WTC11 (cell line): ENCODE data around the gene PNO1. TPM values are rescaled to one million over a fixed set of nuclear protein-coding genes. Genes with fewer than 3 reads are reported as not detected.

ENCODE experiments used
- ATAC-seq: fragments of 200-7000 bp; cut with Tn5 transposase; 2 replicates; pipeline ENCODE4 v1.10.0; 2021; ENCODE audit warnings: mild to moderate bottlenecking, moderate library complexity
- CTCF ChIA-PET: fragments of 300-600 bp; sonication (Branson Sonifier 250); formaldehyde crosslinking; loops from one replicate; lab custom pipeline; 2021; ENCODE audit warnings: antibody characterized with exemption; lab: Charles Lee
- POLR2A ChIA-PET: fragments of 350-600 bp; sonication (Branson Sonifier 250); formaldehyde crosslinking; loops from one replicate; lab custom pipeline; 2021; ENCODE audit warnings: antibody characterized with exemption; lab: Charles Lee
- DNase-seq: peaks from one replicate; pipeline ENCODE4 v3.0.0; 2021; ENCODE audit warnings: low spot score
- H3K27ac Mint-ChIP-seq: 2 replicates; pipeline ENCODE4 v1.8.0; 2021; ENCODE audit warnings: mixed read lengths
- H3K27me3 Mint-ChIP-seq: 2 replicates; pipeline ENCODE4 v1.8.0; 2021; ENCODE audit warnings: low read depth, mild to moderate bottlenecking, moderate library complexity, mixed read lengths
- H3K36me3 Mint-ChIP-seq: 2 replicates; pipeline ENCODE4 v1.8.0; 2021; ENCODE audit warnings: mixed read lengths
- H3K4me1 Mint-ChIP-seq: 2 replicates; pipeline ENCODE4 v1.8.0; 2022; ENCODE audit warnings: mixed read lengths
- H3K4me3 Mint-ChIP-seq: 2 replicates; pipeline ENCODE4 v1.8.0; 2021; ENCODE audit warnings: mild to moderate bottlenecking, moderate library complexity, mixed read lengths
- H3K9me3 Mint-ChIP-seq: 2 replicates; pipeline ENCODE4 v1.8.0; 2021; ENCODE audit warnings: mixed read lengths
- ATF2 ChIP-seq: sonication (generic); formaldehyde crosslinking; IDR thresholded peaks from 2 replicates; pipeline ENCODE4 v1.8.1; 2022; ENCODE audit warnings: low read depth, missing genetic modification reagents, borderline replicate concordance
- E2F4 ChIP-seq: sonication (generic); formaldehyde crosslinking; IDR thresholded peaks from 2 replicates; pipeline ENCODE4 v1.8.1; 2022; ENCODE audit warnings: low read depth, mild to moderate bottlenecking, moderate library complexity, missing genetic modification reagents, borderline replicate concordance
- ELF4 ChIP-seq: sonication (generic); formaldehyde crosslinking; IDR thresholded peaks from 2 replicates; pipeline ENCODE4 v1.8.1; 2022; ENCODE audit warnings: low read depth, mild to moderate bottlenecking, moderate library complexity, missing genetic modification reagents
- FOXJ3 ChIP-seq: sonication (generic); formaldehyde crosslinking; IDR thresholded peaks from 2 replicates; pipeline ENCODE4 v1.9.0; 2021; ENCODE audit warnings: missing genetic modification reagents, mild to moderate bottlenecking, borderline replicate concordance
- KAT7 ChIP-seq: sonication (generic); formaldehyde crosslinking; IDR thresholded peaks from 2 replicates; pipeline ENCODE4 v1.8.1; 2023; ENCODE audit warnings: missing genetic modification reagents, mild to moderate bottlenecking, borderline replicate concordance
- NFATC4 ChIP-seq: fragments of 250-450 bp; sonication (Bioruptor Pico); IDR thresholded peaks from 2 replicates; pipeline ENCODE4 v1.9.0; 2021; ENCODE audit warnings: mild to moderate bottlenecking
- NR1H2 ChIP-seq: sonication (generic); formaldehyde crosslinking; IDR thresholded peaks from 2 replicates; pipeline ENCODE4 v1.9.0; 2021; ENCODE audit warnings: mild to moderate bottlenecking, moderate library complexity, missing genetic modification reagents
- OVOL2 ChIP-seq: fragments of 250-450 bp; sonication (Bioruptor Pico); IDR thresholded peaks from 2 replicates; pipeline ENCODE4 v1.9.0; 2021; ENCODE audit warnings: mild to moderate bottlenecking, borderline replicate concordance
- RORB ChIP-seq: fragments of 250-450 bp; sonication (Bioruptor Pico); IDR thresholded peaks from 2 replicates; pipeline ENCODE4 v1.9.0; 2021; ENCODE audit warnings: mild to moderate bottlenecking
- SMAD3 ChIP-seq: sonication (generic); formaldehyde crosslinking; IDR thresholded peaks from 2 replicates; pipeline ENCODE4 v1.8.0; 2022; ENCODE audit warnings: missing genetic modification reagents, mild to moderate bottlenecking, borderline replicate concordance
- SP1 ChIP-seq: sonication (generic); formaldehyde crosslinking; conservative IDR thresholded peaks from 2 replicates; pipeline ENCODE4 v1.8.1; 2022; ENCODE audit warnings: missing genetic modification reagents
- STAT6 ChIP-seq: sonication (generic); formaldehyde crosslinking; conservative IDR thresholded peaks from 2 replicates; pipeline ENCODE4 v1.8.1; 2023; ENCODE audit warnings: mild to moderate bottlenecking, low read depth, missing genetic modification reagents, moderate library complexity
- TCF7 ChIP-seq: sonication (generic); formaldehyde crosslinking; IDR thresholded peaks from 2 replicates; pipeline ENCODE4 v1.8.0; 2022; ENCODE audit warnings: mild to moderate bottlenecking, low read depth, missing genetic modification reagents, moderate library complexity
- TEAD1 ChIP-seq: sonication (generic); formaldehyde crosslinking; IDR thresholded peaks from 2 replicates; pipeline ENCODE4 v1.8.0; 2022; ENCODE audit warnings: mild to moderate bottlenecking, missing genetic modification reagents
- USF1 ChIP-seq: sonication (generic); formaldehyde crosslinking; IDR thresholded peaks from 2 replicates; pipeline ENCODE4 v1.8.0; 2022; ENCODE audit warnings: mild to moderate bottlenecking, missing genetic modification reagents
- ZBTB21 ChIP-seq: sonication (generic); formaldehyde crosslinking; IDR thresholded peaks from 2 replicates; pipeline ENCODE4 v1.8.1; 2023; ENCODE audit warnings: mild to moderate bottlenecking, missing genetic modification reagents, borderline replicate concordance
- ZNF232 ChIP-seq: sonication (generic); formaldehyde crosslinking; IDR thresholded peaks from 2 replicates; pipeline ENCODE4 v1.8.0; 2022; ENCODE audit warnings: mild to moderate bottlenecking, missing genetic modification reagents
- ZNF416 ChIP-seq: fragments of 250-450 bp; sonication (Bioruptor Pico); IDR thresholded peaks from 2 replicates; pipeline ENCODE4 v1.9.0; 2021; ENCODE audit warnings: mild to moderate bottlenecking, inconsistent platforms
- total RNA-seq: library from RNA; stranded (reverse); gene quantifications from 3 replicates; pipeline ENCODE4 v1.2.3, GENCODE V29; 2021

Gene PNO1
- total RNA-seq, 1 experiment from 2014 or later, result 24.0 TPM

GRCh38 chr2:68178432-68178831 lies 20.7 kb downstream of the PNO1 start (continued):
- TF ChIP-seq E2F4 (CRISPR knock-in tag) (no peak), ELF4 (CRISPR knock-in tag) (no peak), USF1 (no peak), KAT7 (no peak), FOXJ3 (CRISPR knock-in tag) (no peak)

- Mint-ChIP-seq H3K36me3 (peaks cover 29% of the 10 kb centered on the region), H3K27me3 (no peaks in the 10 kb centered on the region), H3K27ac (peak overlapping the region; percentile 19), H3K9me3 (no peaks in the 10 kb centered on the region), H3K4me1 (no peaks in the 10 kb centered on the region; the same call in 1 of the 2 replicates), H3K4me3 (no peak overlapping the region)
- TF ChIP-seq ZNF232 (no peak), STAT6 (CRISPR knock-in tag) (no peak), OVOL2 (CRISPR knock-in tag) (no peak), TCF7 (CRISPR knock-in tag) (no peak), TEAD1 (CRISPR knock-in tag) (no peak), NFATC4 (CRISPR knock-in tag) (no peak), SMAD3 (CRISPR knock-in tag) (no peak), ZNF416 (CRISPR knock-in tag) (no peak), SP1 (CRISPR knock-in tag) (no peak), RORB (no peak), NR1H2 (no peak)
- DNase-seq (no peak), ATAC-seq (no peak)
- POLR2A ChIA-PET, result interaction anchor here (0.6 kb wide), 1 partner anchor 105 kb away, joined by 3 read pairs; no protein-coding TSS in a partner anchor
- CTCF ChIA-PET, result interaction anchor here (0.7 to 1.7 kb wide), 2 partner anchors 17 to 749 kb away, joined by 3 to 7 read pairs; no protein-coding TSS in a partner anchor
Observed at GRCh38 chr2:68178954-68179627, 21.4 kb downstream of the PNO1 start.

- ChIA-PET CTCF (no interaction called here), POLR2A (no interaction called here)
- DNase-seq (no peak), ATAC-seq (no peak)
- Mint-ChIP-seq H3K27ac (peak overlapping the region; percentile 63; the same call in 1 of the 2 replicates), H3K36me3 (peaks cover 28% of the 10 kb centered on the region), H3K27me3 (no peaks in the 10 kb centered on the region), H3K4me3 (no peak overlapping the region), H3K9me3 (no peaks in the 10 kb centered on the region), H3K4me1 (no peaks in the 10 kb centered on the region; the same call in 1 of the 2 replicates)
- TF ChIP-seq E2F4 (CRISPR knock-in tag) (no peak), ATF2 (CRISPR knock-in tag) (no peak), ZBTB21 (CRISPR knock-in tag) (no peak)
Observed at GRCh38 chr2:68182902-68183301, 25.2 kb downstream of the PNO1 start.
